H1 (cell line): Measurements from ENCODE around the gene CCDC120. TPM values are rescaled to one million over a fixed set of nuclear protein-coding genes. Genes with fewer than 3 reads are reported as not detected.

ENCODE experiments used
- CTCF ChIA-PET: fragments of 300-600 bp; sonication (Branson Sonifier 250); formaldehyde crosslinking; loops from one replicate; lab custom pipeline; 2021; ENCODE audit not compliant: partially characterized antibody; lab: Charles Lee
- POLR2A ChIA-PET: fragments of 300-600 bp; sonication (Branson Sonifier 250); formaldehyde crosslinking; loops from one replicate; lab custom pipeline; 2021; ENCODE audit warnings: inconsistent platforms; ENCODE audit not compliant: partially characterized antibody; lab: Charles Lee
- DNase-seq, 2 experiments: peaks; one replicate each; pipeline versions ENCODE4 v3.0.0 to v3.0.0-alpha.2; 2010 to 2022; ENCODE audit warnings: low spot score in 2 of 2, low read depth in 1 of 2, mixed read lengths in 1 of 2
- FAIRE-seq: peaks from 2 replicates; lab custom pipeline; 2011; peaks lifted over from hg19 to GRCh38; lab: Jason Lieb, UNC
- H2AFZ ChIP-seq: 2 replicates; pipeline ENCODE4 v1.8.1; 2012; ENCODE audit warnings: low read length, inconsistent platforms
- H2AK5ac ChIP-seq: 2 replicates; pipeline ENCODE4 v1.6.1; 2013; ENCODE audit warnings: low read depth, low read length
- H2BK120ac ChIP-seq: replicated peaks from 2 replicates; pipeline ENCODE3; 2013; ENCODE audit warnings: low read depth, low read length, inconsistent platforms
- H2BK12ac ChIP-seq: 2 replicates; pipeline ENCODE4 v1.6.1; 2013; ENCODE audit warnings: low read depth, low read length
- H2BK15ac ChIP-seq: 2 replicates; pipeline ENCODE4 v1.6.1; 2013; ENCODE audit warnings: low read length
- H2BK20ac ChIP-seq: 2 replicates; pipeline ENCODE4 v1.6.1; 2013; ENCODE audit warnings: low read length
- H2BK5ac ChIP-seq: 2 replicates; pipeline ENCODE4 v1.6.1; 2013; ENCODE audit warnings: low read depth, low read length
- H3K14ac ChIP-seq: 2 replicates; pipeline ENCODE4 v1.6.1; 2013; ENCODE audit warnings: inconsistent platforms; ENCODE audit not compliant: insufficient read length
- H3K18ac ChIP-seq: 2 replicates; pipeline ENCODE4 v1.6.1; 2013; ENCODE audit warnings: low read length; ENCODE audit errors: extremely low read depth
- H3K23ac ChIP-seq: 2 replicates; pipeline ENCODE4 v1.6.1; 2013; ENCODE audit warnings: inconsistent platforms; ENCODE audit not compliant: insufficient read length
- H3K23me2 ChIP-seq: 2 replicates; pipeline ENCODE4 v1.6.1; 2013; ENCODE audit warnings: low read depth, low read length
- H3K27ac ChIP-seq: 2 replicates; pipeline ENCODE4 v1.6.1; 2011; ENCODE audit warnings: low read depth, low read length, inconsistent platforms
- H3K27me3 ChIP-seq, 4 experiments: replicated peaks in 1 of 4; 1 replicate in 1 of 4; 2 replicates in 3 of 4; pipeline versions ENCODE4 v1.6.1 to v1.8.1; 2011 to 2013; ENCODE audit warnings: low read length in 3 of 4, mild to moderate bottlenecking in 3 of 4, inconsistent platforms in 2 of 4, mixed read lengths in 2 of 4, moderate library complexity in 1 of 4; ENCODE audit not compliant: control insufficient read depth in 3 of 4, insufficient read depth in 3 of 4; ENCODE audit errors: extremely low read depth in 1 of 4
- H3K36me3 ChIP-seq, 4 experiments: 2 replicates each; pipeline versions ENCODE4 v1.6.1 to v1.8.1; 2011 to 2013; ENCODE audit warnings: mild to moderate bottlenecking in 4 of 4, low read length in 3 of 4, moderate library complexity in 2 of 4, control low read depth in 1 of 4, inconsistent platforms in 1 of 4; ENCODE audit not compliant: insufficient read depth in 4 of 4, control insufficient read depth in 2 of 4
- H3K4ac ChIP-seq: replicated peaks from 2 replicates; pipeline ENCODE3; 2013; ENCODE audit warnings: low read length, low read depth, mixed read lengths, inconsistent platforms; ENCODE audit not compliant: insufficient read length
- H3K4me1 ChIP-seq, 4 experiments: replicated peaks in 1 of 4; 1 replicate in 1 of 4; 2 replicates in 3 of 4; pipeline versions ENCODE4 v1.6.1 to v1.8.1; 2011 to 2013; ENCODE audit warnings: low read length in 3 of 4, inconsistent platforms in 2 of 4, mixed read lengths in 1 of 4; ENCODE audit not compliant: insufficient read depth in 4 of 4, control insufficient read depth in 3 of 4
- H3K4me2 ChIP-seq, 2 experiments: 2 replicates each; pipeline versions ENCODE4 v1.6.1 to v1.8.1; 2011 to 2013; ENCODE audit warnings: low read depth in 2 of 2, low read length in 2 of 2, control low read depth in 1 of 2, inconsistent platforms in 1 of 2, mild to moderate bottlenecking in 1 of 2; ENCODE audit not compliant: insufficient read depth in 1 of 2
- H3K4me3 ChIP-seq, 4 experiments: fragments of 200-600, 300-600 bp in 1 of 4; sonication (generic), shearing (Covaris generic), sonication (Bioruptor Twin) in 1 of 4; 2 replicates each; pipeline versions ENCODE4 v1.5.1 to v1.8.1; 2011 to 2016; ENCODE audit warnings: low read length in 4 of 4, low read depth in 3 of 4, control low read depth in 2 of 4, inconsistent platforms in 2 of 4, mild to moderate bottlenecking in 2 of 4, mixed read lengths in 1 of 4, moderate library complexity in 1 of 4; ENCODE audit not compliant: insufficient read depth in 2 of 4; ENCODE audit errors: extremely low read depth in 1 of 4
- H3K56ac ChIP-seq: replicated peaks from 2 replicates; pipeline ENCODE3; 2013; ENCODE audit warnings: low read depth, mild to moderate bottlenecking, mixed read lengths, low read length, inconsistent platforms; ENCODE audit not compliant: insufficient read length
- H3K79me1 ChIP-seq: 2 replicates; pipeline ENCODE4 v1.6.1; 2013; ENCODE audit warnings: low read depth, low read length, control low read depth
- H3K79me2 ChIP-seq, 2 experiments: 2 replicates each; pipeline versions ENCODE4 v1.6.1 to v1.8.1; 2012 to 2013; ENCODE audit warnings: low read length in 2 of 2, mild to moderate bottlenecking in 2 of 2, inconsistent platforms in 1 of 2; ENCODE audit not compliant: insufficient read depth in 2 of 2, control insufficient read depth in 1 of 2
- H3K9ac ChIP-seq, 4 experiments: replicated peaks in 1 of 4; 1 replicate in 1 of 4; 2 replicates in 3 of 4; pipeline versions ENCODE4 v1.6.1 to v1.8.1; 2011 to 2013; ENCODE audit warnings: low read depth in 3 of 4, low read length in 3 of 4, control low read depth in 2 of 4, mild to moderate bottlenecking in 2 of 4, moderate library complexity in 2 of 4, inconsistent platforms in 1 of 4; ENCODE audit errors: extremely low read depth in 1 of 4
- H3K9me3 ChIP-seq, 2 experiments: 2 replicates each; pipeline versions ENCODE4 v1.6.1 to v1.8.1; 2012 to 2013; ENCODE audit warnings: mild to moderate bottlenecking in 2 of 2, moderate library complexity in 2 of 2, control low read depth in 1 of 2, inconsistent platforms in 1 of 2, low read depth in 1 of 2, low read length in 1 of 2, mixed read lengths in 1 of 2; ENCODE audit not compliant: insufficient read depth in 2 of 2
- H4K20me1 ChIP-seq, 2 experiments: replicated peaks in 1 of 2; 2 replicates each; pipeline versions ENCODE3 to v1.8.1; 2011 to 2013; ENCODE audit warnings: inconsistent platforms in 2 of 2, low read length in 2 of 2, mild to moderate bottlenecking in 1 of 2; ENCODE audit not compliant: insufficient read depth in 2 of 2, control insufficient read depth in 1 of 2
- H4K5ac ChIP-seq: 2 replicates; pipeline ENCODE4 v1.6.1; 2013; ENCODE audit warnings: low read length, low read depth, mixed read lengths, inconsistent platforms; ENCODE audit not compliant: insufficient read length
- H4K8ac ChIP-seq: 2 replicates; pipeline ENCODE4 v1.8.0; 2013; ENCODE audit warnings: mild to moderate bottlenecking, moderate library complexity, low read length, inconsistent platforms; ENCODE audit not compliant: insufficient read depth; ENCODE audit errors: extremely low read depth
- H4K91ac ChIP-seq: replicated peaks from 2 replicates; pipeline ENCODE3; 2013; ENCODE audit warnings: low read length, mixed read lengths, inconsistent platforms; ENCODE audit not compliant: insufficient read length
- PHF8 ChIP-seq: fragments of 200-600 bp; sonication (generic); conservative IDR thresholded peaks from 2 replicates; pipeline ENCODE4 v1.7.1; 2012; ENCODE audit warnings: low read depth, mild to moderate bottlenecking, inconsistent platforms, low read length, moderate library complexity
- TAF7 ChIP-seq: optimal IDR thresholded peaks from 2 replicates; pipeline ENCODE3; 2011; ENCODE audit warnings: low read depth, mild to moderate bottlenecking, inconsistent platforms, low read length, moderate library complexity, borderline replicate concordance
- TBP ChIP-seq: IDR thresholded peaks from 2 replicates; pipeline ENCODE4 v1.6.1; 2011; ENCODE audit warnings: low read depth, low read length, improper control_type of control experiment
- WGBS, 2 experiments: shearing (Covaris generic) in 1 of 2; methylation state at CpG; one replicate each; pipeline versions ENCODE4 v1.1.6 to v1.1.7; 2013 to 2015; ENCODE audit warnings: low lambda C conversion rate in 2 of 2, mixed read lengths in 2 of 2, inconsistent platforms in 1 of 2, low coverage in 1 of 2, missing lambda C conversion rate in 1 of 2; ENCODE audit not compliant: insufficient replicate concordance in 2 of 2, insufficient coverage in 1 of 2, insufficient read length in 1 of 2; ENCODE audit errors: extremely low coverage in 1 of 2, missing lambda C conversion rate in 1 of 2; 5-methylcytosine and 5-hydroxymethylcytosine counted together
- polyA plus RNA-seq, 7 experiments: library from polyadenylated mRNA; depleted of rRNA in 3 of 7; stranded (reverse) in 5 of 7; unstranded in 2 of 7; fragments of >200 nt in 5 of 7; fragments of 200-250 nt in 2 of 7; gene quantifications; 1 replicate in 5 of 7; 2 replicates in 1 of 7; 4 replicates in 1 of 7; pipeline versions ENCODE4 v1.2.1 to v1.2.3, GENCODE V29; 2011 to 2013; ENCODE audit warnings: missing spikeins in 2 of 7, mixed read lengths in 2 of 7
- total RNA-seq: library from RNA; stranded (reverse); fragmentation: NEBNext Ultra II Directional; extraction: Animal tissue kit (Norgen Biotek cat#: 25700); gene quantifications from 2 replicates; pipeline ENCODE4 v1.2.1, GENCODE V29; 2021

Gene CCDC120
- total and polyA plus RNA-seq, 2 of the 8 experiments (the other 6 are each of a cell fraction or from before 2014, with no cell fraction given), result 4.9 to 11.9 TPM

DNA sequence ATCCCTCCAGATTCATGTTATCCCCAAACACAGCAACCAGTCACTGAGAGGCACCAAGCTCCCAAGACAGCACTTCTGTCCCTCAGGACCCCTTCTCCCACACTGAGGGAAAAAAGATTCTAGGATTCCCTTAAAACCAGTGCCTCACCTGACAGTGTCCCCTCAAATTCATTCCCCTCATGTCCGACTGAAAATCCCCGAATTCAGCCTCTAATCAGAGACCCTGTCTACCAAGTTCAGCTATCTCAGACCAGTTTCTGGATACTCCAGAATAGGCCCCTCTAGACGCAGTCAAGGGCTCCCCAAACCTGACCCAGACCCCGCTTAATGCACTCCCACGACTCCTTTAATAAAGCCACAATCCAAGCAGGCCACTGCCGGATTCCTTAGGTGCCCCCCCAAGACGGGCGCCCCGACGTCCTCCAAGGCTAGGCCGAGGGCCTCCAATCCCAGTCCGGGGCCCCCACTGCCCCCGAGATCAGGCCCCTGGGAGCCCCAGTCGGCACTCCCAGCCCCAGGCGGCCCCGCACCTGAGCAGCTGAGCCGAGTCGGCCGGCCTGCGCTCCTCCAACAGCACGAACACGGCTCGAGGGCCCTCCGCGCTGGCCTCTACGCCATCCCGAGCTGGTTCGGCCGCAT, 16.1 kb upstream of the CCDC120 start:
- FAIRE-seq (no peak), DNase-seq (no peak)
- Histone ChIP-seq H3K4ac (no peak overlapping the region), H3K23ac (no peak overlapping the region), H4K20me1 (no peaks in the 10 kb centered on the region), H3K79me2 (peaks cover 9 to 32% of the 10 kb centered on the region in 2 experiments; a peak in 3 of 4 replicates), H4K8ac (no peak overlapping the region; the same call in 1 of the 2 replicates), H3K9me3 (no peaks in the 10 kb centered on the region), H2AFZ (no peak overlapping the region), H2BK20ac (no peak overlapping the region), H3K4me2 (peak overlapping the region; percentile 67 to 75), H2AK5ac (no peak overlapping the region), H3K79me1 (no peaks in the 10 kb centered on the region), H3K9ac (peak overlapping the region; percentile 13 to 82 (median 53)), H2BK12ac (0 out of 2 replicates have a peak overlapping the region, but pooled peaks have one; percentile 60), H3K27ac (peak overlapping the region; percentile 81), H3K4me1 (peaks cover 6 to 13% (median 7%) of the 10 kb centered on the region in 4 experiments), H4K5ac (peak overlapping the region; percentile 64), H4K91ac (peak overlapping the region; percentile 66), H3K23me2 (peaks cover 2% of the 10 kb centered on the region; the same call in 1 of the 2 replicates), H3K36me3 (peaks cover 7 to 19% (median 15%) of the 10 kb centered on the region in 4 experiments; a peak in 6 of 8 replicates), H2BK120ac (peak overlapping the region; percentile 67), H3K4me3 (peak overlapping the region; percentile 73 to 95 (median 86)), H2BK15ac (peak overlapping the region; percentile 81; the same call in 1 of the 2 replicates), H3K18ac (no peak overlapping the region; the same call in none of the 2 replicates), H2BK5ac (peak overlapping the region; percentile 85; the same call in 1 of the 2 replicates), H3K56ac (no peak overlapping the region), H3K27me3 (no peaks in the 10 kb centered on the region), H3K14ac (no peak overlapping the region)
- POLR2A ChIA-PET, result interaction anchor here (0.5 to 3.1 kb wide), 12 partner anchors 11 to 382 kb away, joined by 3 to 16 read pairs (median 4); partner anchors contain the start of genes CCDC120, GRIPAP1, KCND1 and PQBP1
- WGBS, 2 experiments, result 5% methylated on average over 19 of the region's 29 CpGs; no CpG with 5 or more reads in 1 of the 2 experiments
- CTCF ChIA-PET, result interaction anchor here (0.6 kb wide), 1 partner anchor 101 kb away, joined by 4 read pairs; no protein-coding TSS in a partner anchor
- 0 out of 2 replicates have a peak, but pooled peaks have one; percentile 2 for TF ChIP-seq TBP
- peak; percentile 37; the same call in 1 of the 2 replicates for TF ChIP-seq PHF8
- TF ChIP-seq TAF7, result no peak
